GM23338 (cell line): ENCODE measurements around the gene CANT1. TPM values are rescaled to one million over a fixed set of nuclear protein-coding genes. Genes with fewer than 3 reads are reported as not detected.

Experiments
- ATAC-seq: fragments of 200-7000 bp; cut with Tn5 transposase; 3 replicates; pipeline ENCODE4 v1.9.1; 2020
- DNase-seq: peaks from one replicate; pipeline ENCODE4 v3.0.0-alpha.2; 2015; ENCODE audit warnings: low spot score
- H2AFZ ChIP-seq: fragments of 200-600 bp; sonication (generic); 2 replicates; pipeline ENCODE4 v1.8.0; 2016; ENCODE audit warnings: antibody characterized with exemption, mild to moderate bottlenecking, moderate library complexity
- H3F3A ChIP-seq: fragments of 200-600 bp; sonication (generic); replicated peaks from 2 replicates; pipeline ENCODE4 v1.8.0; 2017; ENCODE audit warnings: antibody characterized with exemption, mixed run types, low read depth
- H3K27ac ChIP-seq: fragments of 200-600 bp; sonication (generic); 2 replicates; pipeline ENCODE4 v1.6.1; 2016; ENCODE audit warnings: low read depth
- H3K27me3 ChIP-seq: fragments of 200-600 bp; sonication (generic); 2 replicates; pipeline ENCODE4 v1.8.0; 2016; ENCODE audit warnings: mild to moderate bottlenecking, mixed run types, moderate library complexity; ENCODE audit not compliant: insufficient read depth
- H3K36me3 ChIP-seq: fragments of 200-600 bp; sonication (generic); 2 replicates; pipeline ENCODE4 v1.8.0; 2016; ENCODE audit warnings: mild to moderate bottlenecking; ENCODE audit not compliant: insufficient read depth
- H3K4me1 ChIP-seq: fragments of 200-600 bp; sonication (generic); 2 replicates; pipeline ENCODE4 v1.8.0; 2016; ENCODE audit warnings: mild to moderate bottlenecking, moderate library complexity; ENCODE audit not compliant: insufficient read depth
- H3K4me2 ChIP-seq: fragments of 200-600 bp; sonication (generic); 2 replicates; pipeline ENCODE4 v1.7.1; 2017; ENCODE audit warnings: mixed run types
- H3K4me3 ChIP-seq: fragments of 200-600 bp; sonication (generic); 2 replicates; pipeline ENCODE4 v1.6.1; 2016; ENCODE audit warnings: mixed run types
- H3K79me2 ChIP-seq: fragments of 200-600 bp; sonication (generic); replicated peaks from 2 replicates; pipeline ENCODE4 v1.8.0; 2017; ENCODE audit warnings: mild to moderate bottlenecking; ENCODE audit not compliant: insufficient read depth
- H3K9me2 ChIP-seq: fragments of 200-600 bp; sonication (generic); 2 replicates; pipeline ENCODE4 v1.8.0; 2017; ENCODE audit not compliant: insufficient read depth
- H4K20me1 ChIP-seq: fragments of 200-600 bp; sonication (generic); replicated peaks from 2 replicates; pipeline ENCODE4 v1.8.0; 2017; ENCODE audit warnings: mild to moderate bottlenecking; ENCODE audit not compliant: insufficient read depth
- H3K27ac Mint-ChIP-seq: 2 replicates; pipeline ENCODE4 v1.8.0; 2020; ENCODE audit warnings: inconsistent platforms, mild to moderate bottlenecking, moderate library complexity, mixed read lengths
- H3K27me3 Mint-ChIP-seq: 3 replicates; pipeline ENCODE4 v1.8.0; 2022; ENCODE audit warnings: low read depth, mild to moderate bottlenecking, moderate library complexity, mixed read lengths, inconsistent platforms; ENCODE audit not compliant: insufficient read depth, poor library complexity
- H3K36me3 Mint-ChIP-seq: 3 replicates; pipeline ENCODE4 v1.8.0; 2021; ENCODE audit warnings: low read depth, mild to moderate bottlenecking, inconsistent platforms, moderate library complexity, mixed read lengths
- H3K4me1 Mint-ChIP-seq: 3 replicates; pipeline ENCODE4 v1.8.0; 2020; ENCODE audit warnings: mild to moderate bottlenecking, inconsistent platforms, mixed read lengths
- H3K4me3 Mint-ChIP-seq: 3 replicates; pipeline ENCODE4 v1.8.0; 2021; ENCODE audit warnings: moderate library complexity, mild to moderate bottlenecking, inconsistent platforms, mixed read lengths
- H3K9me3 Mint-ChIP-seq: 3 replicates; pipeline ENCODE4 v1.8.0; 2020; ENCODE audit warnings: moderate library complexity, mild to moderate bottlenecking, inconsistent platforms, mixed read lengths
- EZH2 ChIP-seq: fragments of 200-600 bp; sonication (generic); IDR thresholded peaks from one replicate; pipeline ENCODE4 v1.8.0; 2017; ENCODE audit warnings: antibody characterized with exemption, mild to moderate bottlenecking, low read depth; ENCODE audit not compliant: unreplicated experiment
- JUNB ChIP-seq: IDR thresholded peaks from one replicate; pipeline ENCODE4 v1.6.1; 2016; ENCODE audit warnings: antibody characterized with exemption; ENCODE audit not compliant: unreplicated experiment
- NANOG ChIP-seq: IDR thresholded peaks from 2 replicates; pipeline ENCODE4 v1.6.1; 2016; ENCODE audit warnings: antibody characterized with exemption, borderline replicate concordance
- ZNF114 ChIP-seq: fragments of 250-450 bp; sonication (Bioruptor Pico); IDR thresholded peaks from 2 replicates; pipeline ENCODE4 v1.5.0; 2020; ENCODE audit warnings: mild to moderate bottlenecking, moderate library complexity
- ZNF331 ChIP-seq: fragments of 250-450 bp; sonication (Bioruptor Pico); IDR thresholded peaks from 2 replicates; pipeline ENCODE4 v1.5.0; 2020; ENCODE audit warnings: low read depth, mild to moderate bottlenecking, moderate library complexity
- polyA plus RNA-seq: library from polyadenylated mRNA; unstranded; fragments of >200 nt; fragmentation: Nextera tagmentation; extraction: Ambion mirVana; gene quantifications from 2 replicates; pipeline ENCODE4 v1.2.1, GENCODE V29; 2016
- total RNA-seq: library from RNA; depleted of rRNA; stranded (reverse); fragments of >200 nt; shearing (Covaris generic); gene quantifications from 2 replicates; pipeline ENCODE4 v1.2.3, GENCODE V29; 2014
- TF ChIP-seq, protein P1 (sequence below): IDR thresholded peaks from 2 replicates; pipeline ENCODE4 v1.6.1; 2016; ENCODE audit warnings: antibody characterized with exemption
- TF ChIP-seq, protein P2 (sequence below): IDR thresholded peaks from one replicate; pipeline ENCODE4 v1.6.1; 2018; ENCODE audit warnings: antibody characterized with exemption; ENCODE audit not compliant: unreplicated experiment
- TF ChIP-seq, protein P3 (sequence below): fragments of 250-450 bp; sonication (Bioruptor Pico); IDR thresholded peaks from 2 replicates; pipeline ENCODE4 v1.5.0; 2020; ENCODE audit warnings: mild to moderate bottlenecking, moderate library complexity

The CANT1 gene
- total and polyA plus RNA-seq, 2 experiments from 2014 or later: 5.9 to 38.8 TPM

DNA sequence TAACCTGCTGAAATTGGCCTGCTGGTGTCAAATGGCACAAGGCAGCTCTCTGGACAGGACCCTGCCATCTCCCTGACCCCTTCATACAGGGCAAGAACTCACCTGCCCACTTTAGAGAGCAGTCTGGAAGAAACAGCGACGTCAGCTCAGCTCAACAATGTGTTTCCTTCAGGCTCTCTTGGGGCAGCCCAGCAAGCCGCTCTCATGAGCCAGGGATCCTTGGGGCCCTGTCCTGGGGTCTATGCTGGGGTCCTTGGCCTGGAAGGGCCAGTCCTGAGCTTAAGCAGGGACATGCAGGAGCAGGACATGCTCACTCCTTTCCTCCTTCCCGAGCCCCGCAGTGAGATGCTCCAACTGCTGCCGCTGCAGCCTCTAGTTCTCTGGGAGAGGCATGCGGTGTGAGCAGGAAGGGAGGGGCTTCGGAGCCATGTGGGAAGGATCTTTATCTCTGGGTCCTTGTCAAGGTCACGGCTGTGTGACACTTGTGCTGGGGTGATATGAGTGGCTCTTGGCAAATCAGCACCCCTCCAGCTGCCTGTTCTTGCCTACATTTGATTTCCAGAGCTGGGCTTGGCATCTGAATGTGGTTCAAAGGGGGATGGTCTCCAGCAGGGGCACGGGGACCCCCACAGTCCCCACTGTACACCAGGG lies 17.8 kb upstream of the CANT1 start:
- ATAC-seq: no peak
- Histone ChIP-seq H3K4me2 (no peak overlapping the region), H3K4me1 (peaks cover 7% of the 10 kb centered on the region), H4K20me1 (no peaks in the 10 kb centered on the region), H3K79me2 (no peaks in the 10 kb centered on the region), H3K27me3 (peaks cover 42% of the 10 kb centered on the region), H3K9me2 (no peaks in the 10 kb centered on the region), H3K4me3 (no peak overlapping the region), H3F3A (0 out of 2 replicates have a peak, but pooled peaks cover 2% of the 10 kb centered on the region), H3K27ac (no peak overlapping the region), H3K36me3 (no peaks in the 10 kb centered on the region), H2AFZ (no peak overlapping the region)
- H3K4me1 Mint-ChIP-seq: peaks cover 20% of the 10 kb centered on the region
- DNase-seq: no peak
- H3K4me3 Mint-ChIP-seq: no peak overlapping the region
- no peaks in the 10 kb centered on the region; the same call in 2 of the 3 replicates for H3K36me3 Mint-ChIP-seq
- H3K27ac Mint-ChIP-seq: no peak overlapping the region
- peaks cover 51% of the 10 kb centered on the region for H3K27me3 Mint-ChIP-seq
- TF ChIP-seq NANOG (no peak), JUNB (no peak), ZNF331 (CRISPR knock-in tag) (no peak), EZH2 (no peak), ZNF114 (CRISPR knock-in tag) (no peak)
- TF ChIP-seq, protein P1, sequence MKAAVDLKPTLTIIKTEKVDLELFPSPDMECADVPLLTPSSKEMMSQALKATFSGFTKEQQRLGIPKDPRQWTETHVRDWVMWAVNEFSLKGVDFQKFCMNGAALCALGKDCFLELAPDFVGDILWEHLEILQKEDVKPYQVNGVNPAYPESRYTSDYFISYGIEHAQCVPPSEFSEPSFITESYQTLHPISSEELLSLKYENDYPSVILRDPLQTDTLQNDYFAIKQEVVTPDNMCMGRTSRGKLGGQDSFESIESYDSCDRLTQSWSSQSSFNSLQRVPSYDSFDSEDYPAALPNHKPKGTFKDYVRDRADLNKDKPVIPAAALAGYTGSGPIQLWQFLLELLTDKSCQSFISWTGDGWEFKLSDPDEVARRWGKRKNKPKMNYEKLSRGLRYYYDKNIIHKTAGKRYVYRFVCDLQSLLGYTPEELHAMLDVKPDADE: no peak
- TF ChIP-seq, protein P2, sequence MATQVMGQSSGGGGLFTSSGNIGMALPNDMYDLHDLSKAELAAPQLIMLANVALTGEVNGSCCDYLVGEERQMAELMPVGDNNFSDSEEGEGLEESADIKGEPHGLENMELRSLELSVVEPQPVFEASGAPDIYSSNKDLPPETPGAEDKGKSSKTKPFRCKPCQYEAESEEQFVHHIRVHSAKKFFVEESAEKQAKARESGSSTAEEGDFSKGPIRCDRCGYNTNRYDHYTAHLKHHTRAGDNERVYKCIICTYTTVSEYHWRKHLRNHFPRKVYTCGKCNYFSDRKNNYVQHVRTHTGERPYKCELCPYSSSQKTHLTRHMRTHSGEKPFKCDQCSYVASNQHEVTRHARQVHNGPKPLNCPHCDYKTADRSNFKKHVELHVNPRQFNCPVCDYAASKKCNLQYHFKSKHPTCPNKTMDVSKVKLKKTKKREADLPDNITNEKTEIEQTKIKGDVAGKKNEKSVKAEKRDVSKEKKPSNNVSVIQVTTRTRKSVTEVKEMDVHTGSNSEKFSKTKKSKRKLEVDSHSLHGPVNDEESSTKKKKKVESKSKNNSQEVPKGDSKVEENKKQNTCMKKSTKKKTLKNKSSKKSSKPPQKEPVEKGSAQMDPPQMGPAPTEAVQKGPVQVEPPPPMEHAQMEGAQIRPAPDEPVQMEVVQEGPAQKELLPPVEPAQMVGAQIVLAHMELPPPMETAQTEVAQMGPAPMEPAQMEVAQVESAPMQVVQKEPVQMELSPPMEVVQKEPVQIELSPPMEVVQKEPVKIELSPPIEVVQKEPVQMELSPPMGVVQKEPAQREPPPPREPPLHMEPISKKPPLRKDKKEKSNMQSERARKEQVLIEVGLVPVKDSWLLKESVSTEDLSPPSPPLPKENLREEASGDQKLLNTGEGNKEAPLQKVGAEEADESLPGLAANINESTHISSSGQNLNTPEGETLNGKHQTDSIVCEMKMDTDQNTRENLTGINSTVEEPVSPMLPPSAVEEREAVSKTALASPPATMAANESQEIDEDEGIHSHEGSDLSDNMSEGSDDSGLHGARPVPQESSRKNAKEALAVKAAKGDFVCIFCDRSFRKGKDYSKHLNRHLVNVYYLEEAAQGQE: no peak
- TF ChIP-seq, protein P3, sequence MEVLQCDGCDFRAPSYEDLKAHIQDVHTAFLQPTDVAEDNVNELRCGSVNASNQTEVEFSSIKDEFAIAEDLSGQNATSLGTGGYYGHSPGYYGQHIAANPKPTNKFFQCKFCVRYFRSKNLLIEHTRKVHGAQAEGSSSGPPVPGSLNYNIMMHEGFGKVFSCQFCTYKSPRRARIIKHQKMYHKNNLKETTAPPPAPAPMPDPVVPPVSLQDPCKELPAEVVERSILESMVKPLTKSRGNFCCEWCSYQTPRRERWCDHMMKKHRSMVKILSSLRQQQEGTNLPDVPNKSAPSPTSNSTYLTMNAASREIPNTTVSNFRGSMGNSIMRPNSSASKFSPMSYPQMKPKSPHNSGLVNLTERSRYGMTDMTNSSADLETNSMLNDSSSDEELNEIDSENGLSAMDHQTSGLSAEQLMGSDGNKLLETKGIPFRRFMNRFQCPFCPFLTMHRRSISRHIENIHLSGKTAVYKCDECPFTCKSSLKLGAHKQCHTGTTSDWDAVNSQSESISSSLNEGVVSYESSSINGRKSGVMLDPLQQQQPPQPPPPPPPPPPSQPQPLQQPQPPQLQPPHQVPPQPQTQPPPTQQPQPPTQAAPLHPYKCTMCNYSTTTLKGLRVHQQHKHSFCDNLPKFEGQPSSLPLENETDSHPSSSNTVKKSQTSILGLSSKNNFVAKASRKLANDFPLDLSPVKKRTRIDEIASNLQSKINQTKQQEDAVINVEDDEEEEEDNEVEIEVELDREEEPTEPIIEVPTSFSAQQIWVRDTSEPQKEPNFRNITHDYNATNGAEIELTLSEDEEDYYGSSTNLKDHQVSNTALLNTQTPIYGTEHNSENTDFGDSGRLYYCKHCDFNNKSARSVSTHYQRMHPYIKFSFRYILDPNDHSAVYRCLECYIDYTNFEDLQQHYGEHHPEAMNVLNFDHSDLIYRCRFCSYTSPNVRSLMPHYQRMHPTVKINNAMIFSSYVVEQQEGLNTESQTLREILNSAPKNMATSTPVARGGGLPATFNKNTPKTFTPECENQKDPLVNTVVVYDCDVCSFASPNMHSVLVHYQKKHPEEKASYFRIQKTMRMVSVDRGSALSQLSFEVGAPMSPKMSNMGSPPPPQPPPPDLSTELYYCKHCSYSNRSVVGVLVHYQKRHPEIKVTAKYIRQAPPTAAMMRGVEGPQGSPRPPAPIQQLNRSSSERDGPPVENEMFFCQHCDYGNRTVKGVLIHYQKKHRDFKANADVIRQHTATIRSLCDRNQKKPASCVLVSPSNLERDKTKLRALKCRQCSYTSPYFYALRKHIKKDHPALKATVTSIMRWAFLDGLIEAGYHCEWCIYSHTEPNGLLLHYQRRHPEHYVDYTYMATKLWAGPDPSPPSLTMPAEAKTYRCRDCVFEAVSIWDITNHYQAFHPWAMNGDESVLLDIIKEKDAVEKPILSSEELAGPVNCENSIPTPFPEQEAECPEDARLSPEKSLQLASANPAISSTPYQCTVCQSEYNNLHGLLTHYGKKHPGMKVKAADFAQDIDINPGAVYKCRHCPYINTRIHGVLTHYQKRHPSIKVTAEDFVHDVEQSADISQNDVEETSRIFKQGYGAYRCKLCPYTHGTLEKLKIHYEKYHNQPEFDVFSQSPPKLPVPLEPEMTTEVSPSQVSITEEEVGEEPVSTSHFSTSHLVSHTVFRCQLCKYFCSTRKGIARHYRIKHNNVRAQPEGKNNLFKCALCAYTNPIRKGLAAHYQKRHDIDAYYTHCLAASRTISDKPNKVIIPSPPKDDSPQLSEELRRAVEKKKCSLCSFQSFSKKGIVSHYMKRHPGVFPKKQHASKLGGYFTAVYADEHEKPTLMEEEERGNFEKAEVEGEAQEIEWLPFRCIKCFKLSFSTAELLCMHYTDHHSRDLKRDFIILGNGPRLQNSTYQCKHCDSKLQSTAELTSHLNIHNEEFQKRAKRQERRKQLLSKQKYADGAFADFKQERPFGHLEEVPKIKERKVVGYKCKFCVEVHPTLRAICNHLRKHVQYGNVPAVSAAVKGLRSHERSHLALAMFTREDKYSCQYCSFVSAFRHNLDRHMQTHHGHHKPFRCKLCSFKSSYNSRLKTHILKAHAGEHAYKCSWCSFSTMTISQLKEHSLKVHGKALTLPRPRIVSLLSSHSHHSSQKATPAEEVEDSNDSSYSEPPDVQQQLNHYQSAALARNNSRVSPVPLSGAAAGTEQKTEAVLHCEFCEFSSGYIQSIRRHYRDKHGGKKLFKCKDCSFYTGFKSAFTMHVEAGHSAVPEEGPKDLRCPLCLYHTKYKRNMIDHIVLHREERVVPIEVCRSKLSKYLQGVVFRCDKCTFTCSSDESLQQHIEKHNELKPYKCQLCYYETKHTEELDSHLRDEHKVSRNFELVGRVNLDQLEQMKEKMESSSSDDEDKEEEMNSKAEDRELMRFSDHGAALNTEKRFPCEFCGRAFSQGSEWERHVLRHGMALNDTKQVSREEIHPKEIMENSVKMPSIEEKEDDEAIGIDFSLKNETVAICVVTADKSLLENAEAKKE (CRISPR knock-in tag): no peak
- H3K9me3 Mint-ChIP-seq: no peaks in the 10 kb centered on the region; the same call in 2 of the 3 replicates
